Retinal pigment epithelial cell (primary cell): Measurements from ENCODE around the gene LMF1.

Experiments used
- DNase-seq: peaks from one replicate; pipeline ENCODE4 v3.0.0-alpha.2; 2010; ENCODE audit warnings: low read depth
- H3K4me3 ChIP-seq: 2 replicates; pipeline ENCODE4 v1.5.1; 2011; ENCODE audit warnings: mild to moderate bottlenecking, low read length, control low read depth, moderate library complexity
- TF ChIP-seq, protein P1 (sequence below): conservative IDR thresholded peaks from 2 replicates; pipeline ENCODE4 v1.5.1; 2011; ENCODE audit warnings: low read depth, low read length, control low read depth, inconsistent platforms

The LMF1 gene

DNA sequence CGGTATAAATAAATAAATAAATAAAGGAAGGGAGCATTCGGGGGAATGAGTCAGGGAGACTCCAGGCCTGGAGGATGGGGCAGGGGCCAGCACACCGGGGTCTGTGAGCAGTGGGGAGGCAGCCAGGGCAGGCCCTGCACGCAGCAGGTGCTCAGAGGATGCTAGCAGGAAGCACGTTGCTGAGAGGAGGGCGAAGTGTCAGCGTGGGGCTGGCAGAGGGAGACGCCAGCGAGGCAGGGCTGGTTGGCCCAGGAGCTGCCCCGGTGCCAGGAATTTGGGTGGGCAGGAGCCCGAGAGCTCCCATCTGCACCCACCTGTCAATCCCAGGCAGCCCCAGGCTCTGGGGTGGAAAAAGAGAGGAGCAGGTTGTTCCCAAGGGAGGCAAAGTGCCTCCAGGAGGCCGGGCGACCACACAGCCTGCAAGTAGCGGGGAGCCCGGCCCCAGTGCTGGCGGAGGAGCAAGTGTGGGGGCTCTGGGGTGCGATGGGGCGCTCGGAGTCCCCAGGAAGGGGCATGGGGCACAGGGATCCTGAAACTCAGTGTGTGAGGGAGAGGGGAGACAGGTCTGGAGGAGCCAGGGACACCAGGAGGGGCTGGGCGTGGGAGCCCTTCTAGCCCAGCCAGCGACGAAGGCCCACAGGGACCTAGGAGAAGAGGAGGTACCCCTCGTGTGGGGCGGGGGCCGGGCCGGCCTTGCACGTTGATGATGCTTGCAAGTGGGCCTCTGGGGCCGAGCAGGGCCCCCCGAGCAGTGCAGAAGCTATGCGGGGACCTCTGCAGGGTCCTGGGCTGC is 38.8 kb upstream of the LMF1 start:
- no peak for DNase-seq
- TF ChIP-seq, protein P1, sequence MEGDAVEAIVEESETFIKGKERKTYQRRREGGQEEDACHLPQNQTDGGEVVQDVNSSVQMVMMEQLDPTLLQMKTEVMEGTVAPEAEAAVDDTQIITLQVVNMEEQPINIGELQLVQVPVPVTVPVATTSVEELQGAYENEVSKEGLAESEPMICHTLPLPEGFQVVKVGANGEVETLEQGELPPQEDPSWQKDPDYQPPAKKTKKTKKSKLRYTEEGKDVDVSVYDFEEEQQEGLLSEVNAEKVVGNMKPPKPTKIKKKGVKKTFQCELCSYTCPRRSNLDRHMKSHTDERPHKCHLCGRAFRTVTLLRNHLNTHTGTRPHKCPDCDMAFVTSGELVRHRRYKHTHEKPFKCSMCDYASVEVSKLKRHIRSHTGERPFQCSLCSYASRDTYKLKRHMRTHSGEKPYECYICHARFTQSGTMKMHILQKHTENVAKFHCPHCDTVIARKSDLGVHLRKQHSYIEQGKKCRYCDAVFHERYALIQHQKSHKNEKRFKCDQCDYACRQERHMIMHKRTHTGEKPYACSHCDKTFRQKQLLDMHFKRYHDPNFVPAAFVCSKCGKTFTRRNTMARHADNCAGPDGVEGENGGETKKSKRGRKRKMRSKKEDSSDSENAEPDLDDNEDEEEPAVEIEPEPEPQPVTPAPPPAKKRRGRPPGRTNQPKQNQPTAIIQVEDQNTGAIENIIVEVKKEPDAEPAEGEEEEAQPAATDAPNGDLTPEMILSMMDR, result no peak
- no peak overlapping the region for H3K4me3 ChIP-seq

GRCh38 chr16:1008085-1008484 is 37.3 kb upstream of the LMF1 start:
- DNase-seq, result no peak
- TF ChIP-seq, protein P1, result no peak
- H3K4me3 ChIP-seq, result no peak overlapping the region

- peak; percentile 28 for DNase-seq
- no peak overlapping the region for H3K4me3 ChIP-seq
- TF ChIP-seq, protein P1, result no peak
Observed at GRCh38 chr16:1007284-1007850, 36.6 kb upstream of the LMF1 start.

DNA sequence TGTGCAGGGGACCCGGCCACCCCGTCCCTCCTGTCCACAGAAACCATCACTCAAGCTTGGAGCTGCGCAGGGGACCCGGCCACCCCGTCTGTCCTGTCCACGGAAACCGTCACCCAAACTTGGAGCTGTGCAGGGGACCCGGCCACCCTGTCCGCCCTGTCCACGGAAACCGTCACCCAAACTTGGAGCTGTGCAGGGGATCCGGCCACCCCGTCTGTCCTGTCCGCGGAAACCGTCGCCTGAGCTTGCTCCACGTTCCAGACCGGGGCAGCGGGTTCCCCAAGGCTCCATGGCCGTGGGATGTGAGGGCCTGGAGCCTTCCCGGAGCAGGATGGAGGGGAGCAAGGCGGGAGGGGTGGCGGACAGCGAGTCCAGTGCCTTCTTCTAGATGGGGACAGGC is 36.0 kb upstream of the LMF1 start:
- DNase-seq, result no peak
- no peak overlapping the region for H3K4me3 ChIP-seq
- TF ChIP-seq, protein P1, result no peak

DNA sequence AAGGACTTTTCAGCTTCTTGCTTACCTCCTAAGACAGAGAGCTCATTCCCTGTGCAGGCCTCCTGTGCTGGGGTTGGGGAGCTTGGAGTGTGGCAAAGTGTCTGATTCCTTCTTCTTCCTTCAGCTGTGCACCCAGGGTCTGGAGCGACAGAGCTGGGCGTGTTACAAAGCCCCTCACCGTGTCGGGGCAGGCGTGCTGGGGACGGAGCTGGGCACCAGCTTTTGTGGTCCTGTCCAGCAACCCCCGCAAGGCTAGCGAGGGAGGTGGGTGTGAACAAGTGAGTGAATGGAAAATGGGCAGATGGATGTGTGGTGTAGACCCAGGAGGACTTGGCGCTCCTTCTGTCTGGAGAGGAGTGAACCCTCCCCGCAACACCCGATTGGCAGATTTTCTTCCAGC is 34.5 kb upstream of the LMF1 start:
- no peak for DNase-seq
- TF ChIP-seq, protein P1, result no peak
- no peak overlapping the region for H3K4me3 ChIP-seq

DNA sequence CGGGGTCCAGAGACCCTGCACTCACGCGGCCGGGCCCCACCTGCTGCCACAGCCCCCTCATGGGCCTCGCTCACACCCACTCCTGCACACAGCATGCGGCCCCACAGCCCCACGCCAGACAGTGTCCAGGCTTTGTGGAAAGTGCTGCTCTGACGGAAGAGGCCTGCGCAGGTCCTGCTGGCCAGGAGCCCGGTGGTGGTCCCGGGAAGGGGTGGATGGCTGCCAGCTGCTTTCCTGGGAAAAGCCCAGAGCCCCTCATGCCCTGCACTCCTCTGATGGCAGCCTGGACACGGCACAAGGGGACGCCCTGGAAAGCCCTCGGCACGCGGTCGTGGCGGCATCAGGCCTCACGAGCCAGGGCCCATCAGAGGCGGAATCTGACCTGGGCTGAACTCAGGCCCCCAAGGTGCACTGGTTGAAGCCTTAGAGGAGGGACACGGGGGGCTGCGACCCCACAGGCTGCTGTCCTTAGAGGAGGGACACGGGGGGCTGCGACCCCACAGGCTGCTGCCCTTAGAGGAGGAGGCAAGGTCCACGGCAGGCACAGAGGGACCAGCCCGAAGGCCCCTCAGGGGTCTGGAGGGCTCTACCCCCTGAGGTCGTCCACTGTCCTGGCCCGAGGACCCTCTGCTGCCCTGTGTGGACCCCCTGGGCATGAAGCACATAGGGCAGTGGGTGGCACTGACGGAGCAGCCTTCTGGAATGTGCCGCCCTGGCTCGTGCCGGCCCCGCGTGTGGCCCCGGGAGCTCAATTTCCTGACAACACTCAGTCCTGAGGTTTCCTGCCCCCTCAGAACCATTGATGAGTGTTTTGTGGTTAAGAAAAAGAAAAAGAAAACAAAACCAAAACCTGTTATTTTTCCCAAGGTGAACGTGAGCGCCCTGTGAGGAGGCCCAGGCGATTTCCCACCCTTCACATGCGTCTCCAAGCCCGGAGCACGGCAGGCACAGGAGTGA is 32.9 kb upstream of the LMF1 start:
- H3K4me3 ChIP-seq, result no peak overlapping the region
- TF ChIP-seq, protein P1, result no peak
- DNase-seq, result no peak
